HG03159 (cell line): Measurements from ENCODE around the gene SHKBP1.
A peak's percentile ranks its signal among the peaks of the same experiment; 100 is the strongest.

Source experiments
- ATAC-seq: cut with Tn5 transposase; IDR thresholded peaks from one replicate; pipeline ENCODE4 v1.9.1; 2021; ENCODE audit warnings: mild to moderate bottlenecking, moderate library complexity; ENCODE audit not compliant: unreplicated experiment

The SHKBP1 gene

GRCh38 chr19:40599331-40599901, 22.7 kb downstream of the SHKBP1 start:
- no peak for ATAC-seq

- no peak for ATAC-seq
Observed at GRCh38 chr19:40599902-40600569, 23.4 kb downstream of the SHKBP1 start.

- no peak for ATAC-seq
Observed at GRCh38 chr19:40600570-40601133, 24.0 kb downstream of the SHKBP1 start.

- no peak for ATAC-seq
Observed at GRCh38 chr19:40601134-40601974, 24.7 kb downstream of the SHKBP1 start, which contains the start of gene LTBP4. Gene LTBP4, plus strand, starts transcription at chr19:40601369. Its CDS starts 19 bp downstream, at chr19:40601388.

GRCh38 chr19:40603071-40603388, 26.4 kb downstream of the SHKBP1 start:
- ATAC-seq: no peak

GRCh38 chr19:40603389-40604170, 26.9 kb downstream of the SHKBP1 start:
- peak; percentile 78 for ATAC-seq

- ATAC-seq: no peak
Observed at GRCh38 chr19:40604171-40604646, 27.5 kb downstream of the SHKBP1 start.

- ATAC-seq: no peak
Observed at GRCh38 chr19:40604647-40605215, 28.1 kb downstream of the SHKBP1 start.

GRCh38 chr19:40605216-40605971, 28.7 kb downstream of the SHKBP1 start:
- no peak for ATAC-seq

GRCh38 chr19:40607311-40608239, 30.9 kb downstream of the SHKBP1 start:
- no peak for ATAC-seq

GRCh38 chr19:40608240-40608621, 31.6 kb downstream of the SHKBP1 start:
- ATAC-seq: no peak

- ATAC-seq: no peak
Observed at GRCh38 chr19:40608957-40609356, 32.3 kb downstream of the SHKBP1 start.

GRCh38 chr19:40609561-40610395, 33.1 kb downstream of the SHKBP1 start:
- ATAC-seq: peak; percentile 39

- no peak for ATAC-seq
Observed at GRCh38 chr19:40610396-40611064, 33.9 kb downstream of the SHKBP1 start.

GRCh38 chr19:40611096-40611495, 34.4 kb downstream of the SHKBP1 start:
- no peak for ATAC-seq

GRCh38 chr19:40611900-40612698, 35.4 kb downstream of the SHKBP1 start:
- no peak for ATAC-seq
